Stimulated activated memory B cell treated with anti-CD40 and anti-IgM and Interleukin-4, amounts not matched to agents 10 μg/mL and 1 μg/mL and 100 μg/mL, for 72 hours (primary cell): Measurements from ENCODE around the gene ZNF750.

ENCODE experiments used
- ATAC-seq: fragments of 150-1000 bp; cut with Tn5 transposase; 2 replicates; pipeline ENCODE4 v1.10.0; 2021
- H3K27ac Mint-ChIP-seq: one replicate; pipeline ENCODE4 v1.8.0; 2022; ENCODE audit warnings: mild to moderate bottlenecking, mixed read lengths
- H3K27me3 Mint-ChIP-seq: one replicate; pipeline ENCODE4 v1.8.0; 2022; ENCODE audit warnings: mixed read lengths
- H3K36me3 Mint-ChIP-seq: one replicate; pipeline ENCODE4 v1.8.0; 2022; ENCODE audit warnings: mixed read lengths
- H3K4me1 Mint-ChIP-seq: one replicate; pipeline ENCODE4 v1.8.0; 2022; ENCODE audit warnings: mixed read lengths
- H3K4me3 Mint-ChIP-seq: one replicate; pipeline ENCODE4 v1.8.0; 2022; ENCODE audit warnings: mild to moderate bottlenecking, moderate library complexity, mixed read lengths
- H3K9me3 Mint-ChIP-seq: one replicate; pipeline ENCODE4 v1.8.0; 2022; ENCODE audit warnings: mixed read lengths

The ZNF750 gene

DNA sequence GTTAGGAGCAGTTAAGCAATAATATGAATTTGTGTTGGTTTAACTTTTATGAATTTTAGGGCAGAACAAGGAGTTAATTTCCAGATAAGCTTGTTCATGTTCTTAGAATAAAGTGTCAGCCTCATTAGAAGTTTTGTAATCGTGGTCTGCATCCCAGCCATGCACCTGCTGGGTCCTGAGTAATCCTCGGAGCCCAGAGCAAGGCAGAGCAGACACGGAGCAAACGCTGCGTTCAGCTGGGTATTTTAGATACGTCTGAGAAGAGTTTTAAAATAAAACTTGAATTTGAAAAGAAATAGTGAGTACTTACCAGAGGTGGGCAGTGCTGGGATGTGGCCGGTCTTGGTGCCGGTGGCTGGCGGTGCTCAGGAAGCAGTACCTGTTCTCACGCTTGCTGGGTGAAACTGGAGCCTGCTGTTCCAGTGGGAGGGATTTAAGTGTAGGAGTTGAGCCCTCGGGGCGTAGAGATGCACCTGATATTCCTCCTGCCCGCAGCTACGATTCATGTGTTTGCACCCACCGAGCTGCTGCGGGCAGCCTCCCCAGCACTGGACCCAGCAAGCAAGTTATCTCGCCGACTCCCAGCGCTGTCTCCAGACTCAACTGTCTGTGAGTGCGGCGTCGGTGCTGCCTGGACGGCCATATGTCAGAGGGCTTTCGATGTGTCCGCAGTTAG lies at the start of gene ZNF750:
ZNF750 (minus strand) TSS at position 406 of the 676 bp plus-strand sequence. CDS start 7,568 bp downstream, outside the sequence.
- Mint-ChIP-seq H3K4me1 (no peaks in the 10 kb centered on the region), H3K27ac (no peak within 1 kb of the TSS), H3K36me3 (peaks cover 6% of the 10 kb centered on the region), H3K4me3 (no peak within 1 kb of the TSS), H3K27me3 (no peaks in the 10 kb centered on the region), H3K9me3 (no peaks in the 10 kb centered on the region)
- no peak for ATAC-seq

DNA sequence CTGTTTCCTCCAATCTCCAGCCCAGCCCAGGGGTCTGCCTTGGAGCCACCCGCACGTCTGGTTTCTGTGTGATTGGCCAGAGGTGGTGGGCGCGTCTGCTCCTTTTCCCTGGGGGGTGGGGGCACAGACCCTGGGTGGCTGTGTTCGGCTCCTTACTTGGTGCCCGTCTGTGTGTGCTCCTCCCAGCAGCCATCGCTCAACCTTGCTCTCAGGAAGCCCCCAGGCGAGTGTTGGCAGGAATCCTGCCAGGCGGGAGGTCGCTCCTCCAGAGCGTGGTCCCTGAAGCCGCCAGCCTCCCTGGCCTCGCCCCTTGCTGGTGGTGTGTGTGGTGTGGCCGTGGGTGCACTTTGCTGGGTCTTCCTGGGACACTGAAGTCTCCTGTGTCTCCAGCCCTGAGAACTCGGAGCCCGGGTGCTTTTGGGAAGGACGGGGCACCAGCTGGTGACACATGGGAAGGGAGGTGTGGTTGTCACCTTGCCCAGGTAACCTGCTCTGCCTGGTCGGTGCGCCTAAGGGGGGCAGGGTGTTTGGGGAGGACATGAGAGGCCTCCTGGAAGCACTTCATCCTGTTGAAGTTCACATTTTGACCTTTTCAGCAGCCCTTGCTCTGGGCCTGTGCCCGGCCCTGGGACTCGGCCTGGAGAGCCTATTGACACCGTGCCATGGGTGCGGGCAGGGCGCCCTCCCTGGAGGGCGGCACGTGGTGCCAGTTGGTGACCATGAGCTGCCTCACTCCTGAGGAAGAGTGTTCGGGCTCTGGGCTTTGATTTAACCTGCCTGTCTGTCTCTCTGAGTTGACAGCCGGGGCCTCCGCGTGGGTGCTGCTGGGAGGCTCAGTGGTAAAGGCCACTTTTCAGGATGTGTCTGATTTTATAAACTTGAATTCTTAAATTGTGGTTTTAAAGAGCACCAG lies 49.0 kb upstream of the ZNF750 start:
- peaks cover 3% of the 10 kb centered on the region for H3K9me3 Mint-ChIP-seq
- H3K4me1 Mint-ChIP-seq, result peaks cover 51% of the 10 kb centered on the region
- no peak for ATAC-seq
- peaks cover 46% of the 10 kb centered on the region for H3K36me3 Mint-ChIP-seq
- H3K27ac Mint-ChIP-seq, result no peak overlapping the region
- H3K4me3 Mint-ChIP-seq, result no peak overlapping the region
- H3K27me3 Mint-ChIP-seq, result no peaks in the 10 kb centered on the region

DNA sequence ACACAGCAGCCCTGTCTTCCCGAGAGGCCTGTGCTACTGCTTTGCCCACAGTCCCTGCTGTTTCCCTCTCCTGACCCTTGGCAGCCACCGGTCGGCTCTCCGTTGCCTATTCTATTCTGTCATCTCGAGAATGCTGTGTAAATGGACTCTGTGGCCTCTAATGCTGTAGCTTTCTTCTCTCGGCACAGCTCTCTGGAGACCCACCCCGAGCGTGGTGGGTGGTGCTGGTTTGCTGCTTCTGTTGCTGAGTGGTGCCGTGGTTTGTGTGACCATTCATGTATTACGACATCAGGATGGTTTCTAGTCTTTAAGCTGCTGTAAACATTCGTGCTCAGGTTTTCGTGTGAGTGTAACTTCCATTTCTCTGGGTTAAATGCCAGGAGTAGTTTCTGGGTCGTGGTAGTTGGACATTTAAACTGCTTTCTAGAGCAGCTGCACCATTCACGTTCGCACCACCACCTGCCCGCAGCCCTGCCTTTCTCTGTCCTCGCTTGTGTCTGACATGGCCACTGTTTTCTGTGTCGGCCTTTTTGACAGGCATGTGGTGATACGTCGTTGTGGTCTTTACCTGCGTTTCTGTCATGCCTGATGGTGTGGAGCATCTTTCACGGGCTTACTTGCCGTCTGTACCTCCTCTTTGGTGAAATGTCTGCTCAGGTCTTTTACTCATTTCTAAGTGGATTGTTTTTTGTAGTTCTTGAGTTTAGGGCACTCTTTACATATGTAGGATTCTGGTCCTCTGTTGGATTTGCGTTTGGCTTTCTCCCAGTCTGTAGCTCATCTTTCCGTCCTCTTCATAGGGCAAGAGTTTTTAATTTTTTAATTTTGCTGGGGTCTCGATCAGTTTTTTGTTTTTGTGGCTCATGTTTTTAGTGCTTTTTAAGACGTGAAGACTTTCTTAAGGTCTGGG lies 47.7 kb upstream of the ZNF750 start:
- no peaks in the 10 kb centered on the region for H3K27me3 Mint-ChIP-seq
- H3K27ac Mint-ChIP-seq, result peak overlapping the region; percentile 67
- peaks cover 43% of the 10 kb centered on the region for H3K4me1 Mint-ChIP-seq
- H3K4me3 Mint-ChIP-seq, result no peak overlapping the region
- H3K36me3 Mint-ChIP-seq, result peaks cover 48% of the 10 kb centered on the region
- H3K9me3 Mint-ChIP-seq, result peaks cover 3% of the 10 kb centered on the region
- ATAC-seq, result peak; percentile 74

DNA sequence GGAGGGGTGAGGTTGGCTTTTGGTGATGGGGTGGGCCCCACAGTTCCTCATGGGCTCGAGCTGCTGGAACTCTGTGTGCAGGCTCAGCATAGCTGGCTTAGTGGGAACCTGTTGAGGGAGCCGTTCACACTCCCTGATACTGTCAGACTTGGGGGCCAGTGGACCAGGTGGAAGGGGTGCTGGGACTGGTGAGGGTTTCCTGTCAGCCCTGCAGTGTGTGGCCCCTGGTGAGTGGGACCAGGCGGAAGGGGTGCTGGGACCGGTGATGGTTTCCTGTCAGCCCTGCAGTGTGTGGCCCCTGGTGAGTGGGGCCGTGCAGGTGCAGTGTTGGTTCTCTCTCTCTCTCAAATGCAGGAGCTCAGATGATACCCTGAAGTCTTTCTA lies 45.1 kb upstream of the ZNF750 start:
- Mint-ChIP-seq H3K36me3 (peaks cover 43% of the 10 kb centered on the region), H3K27me3 (no peaks in the 10 kb centered on the region), H3K4me1 (peaks cover 53% of the 10 kb centered on the region), H3K9me3 (peaks cover 4% of the 10 kb centered on the region), H3K27ac (peak overlapping the region; percentile 86), H3K4me3 (no peak overlapping the region)
- ATAC-seq, result peak; percentile 61

DNA sequence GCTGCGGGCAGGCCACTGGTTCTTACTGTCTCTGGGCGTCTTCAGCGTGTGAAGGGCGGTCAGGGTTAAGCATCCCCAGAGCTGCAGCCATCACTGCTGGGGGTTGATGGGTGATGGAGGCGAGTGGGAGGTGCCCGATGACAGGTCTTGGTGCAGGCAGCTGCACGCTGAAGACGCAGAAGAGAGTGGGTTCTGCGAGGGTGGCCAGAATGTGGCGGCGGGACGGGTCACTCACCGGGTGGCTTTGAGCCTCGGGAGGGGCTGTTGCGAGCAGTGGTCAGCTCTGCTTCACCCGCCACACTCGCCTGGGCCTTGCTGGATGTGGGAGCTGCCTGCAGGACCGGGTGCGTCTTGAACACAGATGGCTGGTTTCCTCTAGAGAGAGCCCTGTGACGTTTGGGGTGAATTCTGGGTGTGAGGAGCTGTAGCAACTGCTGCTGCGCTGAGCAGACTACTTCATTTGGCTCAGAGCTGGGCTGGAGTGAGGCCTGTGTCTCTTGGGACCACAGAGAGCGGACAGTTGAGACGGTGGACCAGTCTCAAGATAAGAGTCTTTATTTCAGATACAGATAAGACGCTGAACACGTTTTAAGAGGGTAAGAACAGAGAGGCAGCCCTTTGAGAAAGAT lies 44.6 kb upstream of the ZNF750 start:
- peaks cover 45% of the 10 kb centered on the region for H3K36me3 Mint-ChIP-seq
- peaks cover 6% of the 10 kb centered on the region for H3K9me3 Mint-ChIP-seq
- no peak overlapping the region for H3K4me3 Mint-ChIP-seq
- H3K27ac Mint-ChIP-seq, result peak overlapping the region; percentile 86
- peaks cover 54% of the 10 kb centered on the region for H3K4me1 Mint-ChIP-seq
- ATAC-seq, result no peak
- H3K27me3 Mint-ChIP-seq, result no peaks in the 10 kb centered on the region

DNA sequence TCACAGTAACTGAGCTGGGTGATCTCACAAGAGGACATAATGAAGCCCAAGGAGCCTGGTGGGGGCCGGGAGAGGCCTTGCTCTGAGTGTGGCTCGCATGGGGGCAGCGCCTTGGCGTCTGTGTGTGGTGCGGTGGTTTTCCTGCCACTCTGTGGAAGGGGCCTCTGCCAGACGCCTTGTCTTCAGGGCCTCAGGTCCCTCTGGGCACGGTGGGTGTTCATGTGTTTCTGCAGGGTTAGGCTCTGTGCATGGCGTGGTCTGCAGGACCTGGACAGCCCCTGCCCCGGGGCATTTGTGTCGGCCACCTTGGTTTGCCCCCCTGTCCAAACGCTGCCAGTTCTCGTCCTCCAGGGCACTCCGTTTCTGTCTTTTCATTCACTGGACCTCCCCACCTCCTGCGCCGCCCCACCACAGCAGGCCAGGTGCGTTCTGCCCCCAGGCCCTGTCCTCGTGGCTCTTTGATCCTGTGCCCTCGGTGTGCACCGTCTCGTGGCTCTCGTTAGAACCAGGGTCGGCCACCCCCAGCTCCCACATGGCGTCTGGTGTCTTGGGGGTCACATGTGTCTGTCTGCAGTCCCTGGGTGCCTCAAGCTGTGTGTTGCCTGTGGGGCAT lies 43.7 kb upstream of the ZNF750 start:
- ATAC-seq, result no peak
- Mint-ChIP-seq H3K9me3 (peaks cover 6% of the 10 kb centered on the region), H3K4me1 (peaks cover 54% of the 10 kb centered on the region), H3K4me3 (no peak overlapping the region), H3K36me3 (peaks cover 54% of the 10 kb centered on the region), H3K27ac (peak overlapping the region; percentile 86), H3K27me3 (no peaks in the 10 kb centered on the region)

DNA sequence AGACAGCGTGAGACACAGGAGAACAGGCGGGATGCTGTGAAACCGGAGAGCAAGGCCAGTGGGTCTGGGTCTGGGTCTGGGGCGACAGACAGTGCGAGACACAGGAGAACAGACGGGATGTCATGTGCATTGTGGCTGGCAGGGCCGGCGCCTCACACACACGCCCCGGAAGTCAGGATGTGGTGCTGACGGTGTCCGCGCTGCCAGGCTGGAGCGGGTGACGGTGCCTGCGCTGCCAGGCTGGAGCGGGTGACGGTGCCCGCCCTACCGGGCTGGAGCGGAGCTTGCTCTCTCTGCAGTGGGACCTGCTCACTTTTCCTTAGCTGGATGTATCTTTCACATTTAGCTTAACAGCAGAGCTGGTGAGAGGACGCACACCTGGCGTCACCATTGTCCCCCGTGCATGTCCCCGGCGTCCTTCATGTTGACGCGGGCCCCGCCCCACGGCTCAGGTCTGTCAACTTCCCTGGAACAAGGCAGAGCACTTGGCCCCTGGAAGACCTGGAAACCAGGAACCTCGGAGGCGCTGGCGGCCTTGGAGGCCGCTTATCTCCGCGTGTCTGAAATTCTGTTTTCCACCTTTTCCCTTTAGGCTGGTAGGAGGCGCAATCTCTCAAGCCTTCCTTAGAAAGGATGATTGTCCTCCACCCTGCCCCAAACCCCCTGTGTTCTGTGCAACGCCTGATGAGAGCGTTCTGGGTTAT lies 43.0 kb upstream of the ZNF750 start:
- H3K27me3 Mint-ChIP-seq, result no peaks in the 10 kb centered on the region
- peak overlapping the region; percentile 73 for H3K27ac Mint-ChIP-seq
- H3K4me3 Mint-ChIP-seq, result no peak overlapping the region
- H3K9me3 Mint-ChIP-seq, result peaks cover 6% of the 10 kb centered on the region
- ATAC-seq, result no peak
- H3K36me3 Mint-ChIP-seq, result peaks cover 55% of the 10 kb centered on the region
- peaks cover 50% of the 10 kb centered on the region for H3K4me1 Mint-ChIP-seq

DNA sequence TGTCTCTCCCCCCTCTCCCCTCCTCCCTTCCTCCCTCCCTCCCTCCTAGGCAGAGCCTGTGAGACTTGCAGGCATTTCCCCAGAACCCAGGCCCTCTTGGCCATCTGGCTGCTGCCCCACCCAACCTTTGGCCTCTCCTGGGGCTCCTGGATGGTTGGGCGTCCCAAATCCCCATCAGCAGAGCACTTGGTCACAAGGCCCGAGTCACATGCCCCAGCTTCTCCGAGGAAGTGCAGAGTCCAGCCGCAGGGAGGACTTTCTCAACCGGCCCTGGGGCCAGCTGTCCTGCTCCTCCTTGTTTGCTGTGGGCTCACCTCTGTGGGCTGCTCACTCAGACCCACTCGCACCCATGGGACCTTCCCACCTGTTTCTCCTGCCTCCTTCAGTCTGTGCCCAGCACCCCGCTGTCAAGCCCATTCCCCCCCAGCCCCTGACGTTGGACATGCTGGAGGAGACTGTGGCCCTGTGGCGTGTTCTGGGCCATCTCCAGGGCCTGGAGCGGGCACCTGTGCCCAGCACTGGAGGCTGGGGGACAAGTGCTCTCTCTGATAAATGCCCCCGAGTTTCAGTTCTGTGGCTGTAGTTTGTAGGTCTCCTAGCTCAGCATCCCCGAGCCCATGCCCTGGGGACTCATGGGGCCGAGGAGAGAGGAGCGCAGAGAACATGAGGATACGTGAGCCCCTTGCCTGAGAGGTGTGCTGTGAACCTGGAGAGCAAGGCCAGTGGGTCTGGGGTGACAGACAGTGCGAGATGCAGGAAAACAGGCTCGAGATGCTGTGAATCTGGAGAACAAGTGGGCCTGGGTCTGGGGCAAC lies 42.3 kb upstream of the ZNF750 start:
- ATAC-seq, result no peak
- Mint-ChIP-seq H3K4me3 (no peak overlapping the region), H3K36me3 (peaks cover 48% of the 10 kb centered on the region), H3K27me3 (no peaks in the 10 kb centered on the region), H3K4me1 (peaks cover 43% of the 10 kb centered on the region), H3K27ac (peak overlapping the region; percentile 73), H3K9me3 (peaks cover 3% of the 10 kb centered on the region)

DNA sequence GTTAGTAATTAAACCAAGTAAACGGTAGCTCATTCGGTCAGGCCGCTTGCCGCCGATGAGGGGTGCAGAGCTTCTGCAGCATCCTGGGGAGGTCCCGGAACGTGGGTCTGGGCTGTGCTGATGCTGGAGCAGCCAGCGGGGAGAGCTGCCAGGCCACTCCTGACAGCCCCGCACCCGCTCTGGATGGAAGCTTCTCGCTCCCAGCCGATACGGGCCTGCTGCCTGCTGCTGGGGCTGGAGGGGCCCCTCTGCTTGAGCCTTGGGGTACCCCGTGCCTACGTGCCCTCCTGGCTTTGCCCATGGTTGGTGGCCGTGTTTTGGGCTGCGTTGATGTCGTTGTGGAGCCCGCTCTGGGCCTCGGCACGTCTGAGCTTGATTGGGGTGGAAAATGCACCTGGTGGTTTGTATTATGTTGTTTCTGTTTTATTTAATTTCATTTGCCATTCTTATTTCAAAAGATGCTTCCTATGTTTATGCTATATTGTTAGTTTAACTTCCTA lies 41.6 kb upstream of the ZNF750 start:
- H3K27ac Mint-ChIP-seq, result no peak overlapping the region
- no peaks in the 10 kb centered on the region for H3K27me3 Mint-ChIP-seq
- peaks cover 40% of the 10 kb centered on the region for H3K4me1 Mint-ChIP-seq
- peaks cover 3% of the 10 kb centered on the region for H3K9me3 Mint-ChIP-seq
- no peak overlapping the region for H3K4me3 Mint-ChIP-seq
- no peak for ATAC-seq
- peaks cover 45% of the 10 kb centered on the region for H3K36me3 Mint-ChIP-seq

DNA sequence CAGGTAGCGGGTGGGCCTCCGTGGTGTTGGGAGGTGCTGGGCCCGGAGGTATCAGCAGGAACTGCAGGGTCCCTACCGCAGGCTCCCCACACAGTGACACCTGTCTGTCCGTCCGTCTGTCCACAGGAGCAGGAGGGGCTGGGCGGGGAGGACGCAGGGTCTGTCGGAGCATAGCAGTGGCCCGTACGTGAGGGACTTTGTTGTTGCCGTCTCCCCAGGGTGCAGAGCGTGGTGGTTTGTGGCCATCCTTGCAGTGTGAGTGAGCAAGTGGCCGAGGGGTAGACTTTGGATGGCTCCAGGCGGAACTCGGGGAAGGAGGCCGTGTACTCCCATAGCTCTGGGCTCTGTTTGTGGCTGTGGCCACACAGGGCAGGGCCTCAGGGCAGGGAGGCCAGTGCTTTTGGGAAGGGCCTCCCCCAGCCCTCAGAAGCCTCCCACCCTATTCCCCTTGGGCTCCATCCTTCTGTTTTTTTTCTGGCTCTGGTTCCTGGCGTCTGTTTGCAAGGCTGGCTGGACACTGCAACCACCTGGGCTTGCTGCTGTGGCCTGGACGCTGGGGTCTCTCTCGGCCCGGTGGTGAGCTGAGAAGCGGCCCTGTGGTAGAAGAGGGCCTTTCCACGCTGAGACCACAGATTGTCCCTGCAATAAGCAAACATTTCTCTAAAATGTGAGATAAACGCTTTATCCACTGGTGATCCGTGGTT lies 41.0 kb upstream of the ZNF750 start:
- H3K4me1 Mint-ChIP-seq, result peaks cover 35% of the 10 kb centered on the region
- H3K9me3 Mint-ChIP-seq, result peaks cover 3% of the 10 kb centered on the region
- ATAC-seq, result no peak
- H3K27ac Mint-ChIP-seq, result no peak overlapping the region
- no peaks in the 10 kb centered on the region for H3K27me3 Mint-ChIP-seq
- no peak overlapping the region for H3K4me3 Mint-ChIP-seq
- H3K36me3 Mint-ChIP-seq, result peaks cover 45% of the 10 kb centered on the region

DNA sequence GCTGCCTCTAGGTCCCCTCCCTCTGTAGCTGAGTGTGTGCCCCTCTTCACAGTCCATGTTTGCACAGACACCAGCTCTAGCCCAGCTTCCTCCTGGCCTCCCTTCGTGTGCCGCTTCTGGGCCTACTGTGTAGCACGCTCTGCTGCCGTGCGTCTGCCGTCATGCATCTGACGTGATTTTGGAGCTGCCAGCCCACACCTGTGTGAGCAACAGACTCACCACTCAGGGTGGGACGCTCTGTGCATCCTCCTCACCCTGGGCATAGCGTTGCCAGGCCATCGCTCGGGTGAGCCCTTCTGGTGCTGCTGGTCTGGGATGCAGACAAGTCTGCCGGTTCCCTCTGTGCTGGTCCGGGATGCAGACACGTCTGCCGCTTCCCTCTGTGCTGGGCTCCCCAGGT lies 39.4 kb upstream of the ZNF750 start:
- ATAC-seq, result no peak
- H3K27me3 Mint-ChIP-seq, result no peaks in the 10 kb centered on the region
- peaks cover 38% of the 10 kb centered on the region for H3K36me3 Mint-ChIP-seq
- peaks cover 3% of the 10 kb centered on the region for H3K9me3 Mint-ChIP-seq
- H3K27ac Mint-ChIP-seq, result no peak overlapping the region
- no peak overlapping the region for H3K4me3 Mint-ChIP-seq
- H3K4me1 Mint-ChIP-seq, result peaks cover 24% of the 10 kb centered on the region

DNA sequence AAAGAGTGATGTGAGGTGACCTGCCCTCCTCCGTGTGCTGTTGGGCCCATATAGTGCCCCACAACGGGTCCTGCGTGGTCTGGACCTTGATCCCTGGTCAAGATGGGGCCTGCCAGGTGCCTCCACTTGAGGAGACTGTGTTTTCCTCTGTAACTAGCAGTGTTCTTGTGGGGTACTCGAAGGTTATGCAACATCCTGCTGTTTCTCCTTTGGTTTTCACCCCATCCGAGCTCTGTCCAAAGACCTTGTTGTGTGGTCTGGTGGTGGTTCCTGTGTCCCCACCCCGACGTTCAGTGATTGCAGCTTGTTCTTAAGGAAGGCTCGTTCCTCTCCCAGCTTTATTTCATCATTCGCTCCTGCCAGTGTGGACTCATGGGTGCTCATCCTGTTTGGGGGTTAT lies 38.7 kb upstream of the ZNF750 start:
- H3K27ac Mint-ChIP-seq, result no peak overlapping the region
- H3K4me3 Mint-ChIP-seq, result no peak overlapping the region
- no peak for ATAC-seq
- peaks cover 24% of the 10 kb centered on the region for H3K4me1 Mint-ChIP-seq
- H3K36me3 Mint-ChIP-seq, result peaks cover 32% of the 10 kb centered on the region
- no peaks in the 10 kb centered on the region for H3K27me3 Mint-ChIP-seq
- H3K9me3 Mint-ChIP-seq, result peaks cover 3% of the 10 kb centered on the region
